Neural cell (in vitro differentiated cells): ENCODE results near the gene VEPH1. TPM values are rescaled to one million over a fixed set of nuclear protein-coding genes. Genes with fewer than 3 reads are reported as not detected.

Experiments used
- H2AFZ ChIP-seq: fragments of 200-600, 300-800 bp; sonication (generic), shearing (Covaris generic); 2 replicates; pipeline ENCODE4 v1.6.0; 2014; ENCODE audit warnings: low read depth, mild to moderate bottlenecking, antibody characterized with exemption, low read length, moderate library complexity
- H3F3A ChIP-seq: fragments of 200-600 bp; shearing (Covaris generic); 2 replicates; pipeline ENCODE4 v1.6.1; 2016; ENCODE audit warnings: mild to moderate bottlenecking, moderate library complexity, mixed read lengths, antibody characterized with exemption, low read length; ENCODE audit not compliant: insufficient read depth, poor library complexity, severe bottlenecking
- H3K27ac ChIP-seq: fragments of 200-600, 300-800 bp; sonication (generic), shearing (Covaris generic); 2 replicates; pipeline ENCODE4 v1.5.1; 2014; ENCODE audit warnings: mild to moderate bottlenecking, low read length, moderate library complexity
- H3K27me3 ChIP-seq: fragments of 300-800, 200-600 bp; sonication (generic), shearing (Covaris generic); 2 replicates; pipeline ENCODE4 v1.6.0; 2014; ENCODE audit warnings: mild to moderate bottlenecking, low read depth, low read length, moderate library complexity; ENCODE audit not compliant: insufficient read depth
- H3K36me3 ChIP-seq: fragments of 300-800, 200-600 bp; sonication (generic), shearing (Covaris generic); 2 replicates; pipeline ENCODE4 v1.5.1; 2014; ENCODE audit warnings: mild to moderate bottlenecking, antibody characterized with exemption, low read length, moderate library complexity; ENCODE audit not compliant: insufficient read depth
- H3K4me2 ChIP-seq: fragments of 300-800, 200-600 bp; sonication (generic), shearing (Covaris generic); 2 replicates; pipeline ENCODE4 v1.6.0; 2014; ENCODE audit warnings: mild to moderate bottlenecking, low read length
- H3K4me3 ChIP-seq: fragments of 300-800, 200-600 bp; sonication (generic), shearing (Covaris generic); 2 replicates; pipeline ENCODE4 v1.5.1; 2014; ENCODE audit warnings: mild to moderate bottlenecking, low read length, moderate library complexity
- H3K79me2 ChIP-seq: fragments of 200-600 bp; shearing (Covaris generic); replicated peaks from 2 replicates; pipeline ENCODE4 v1.6.0; 2014; ENCODE audit warnings: mild to moderate bottlenecking, low read length, moderate library complexity; ENCODE audit not compliant: insufficient read depth
- H3K9ac ChIP-seq: fragments of 300-800, 200-600 bp; sonication (generic), shearing (Covaris generic); 2 replicates; pipeline ENCODE4 v1.6.1; 2016; ENCODE audit warnings: mild to moderate bottlenecking, low read length, mixed read lengths
- H3K9me2 ChIP-seq: fragments of 200-600 bp; shearing (Covaris generic); 2 replicates; pipeline ENCODE4 v1.6.1; 2016; ENCODE audit warnings: mild to moderate bottlenecking, low read length, mixed read lengths; ENCODE audit not compliant: insufficient read depth
- H3K9me3 ChIP-seq: fragments of 200-600, 300-800 bp; sonication (generic), shearing (Covaris generic); 2 replicates; pipeline ENCODE4 v1.6.1; 2016; ENCODE audit warnings: mild to moderate bottlenecking, mixed run types, low read length, moderate library complexity, mixed read lengths
- H4K20me1 ChIP-seq: fragments of 200-600 bp; shearing (Covaris generic); 2 replicates; pipeline ENCODE4 v1.6.1; 2016; ENCODE audit warnings: mild to moderate bottlenecking, mixed run types; ENCODE audit not compliant: insufficient read depth
- CTCF ChIP-seq: fragments of 450-650 bp; IDR thresholded peaks from 2 replicates; pipeline ENCODE4 v1.5.1; 2014; ENCODE audit warnings: antibody characterized with exemption, mild to moderate bottlenecking, moderate library complexity; ENCODE audit not compliant: poor library complexity, severe bottlenecking
- EP300 ChIP-seq: fragments of 450-650 bp; conservative IDR thresholded peaks from 2 replicates; pipeline ENCODE4 v1.6.1; 2014; ENCODE audit warnings: antibody characterized with exemption, mild to moderate bottlenecking, moderate library complexity; ENCODE audit not compliant: poor library complexity, severe bottlenecking
- EZH2 ChIP-seq: fragments of 200-600, 300-800 bp; shearing (Covaris generic), sonication (generic); IDR thresholded peaks from 2 replicates; pipeline ENCODE4 v1.6.1; 2014; ENCODE audit warnings: antibody characterized with exemption, low read length, borderline replicate concordance, mild to moderate bottlenecking; ENCODE audit not compliant: insufficient read depth, poor library complexity, severe bottlenecking
- MXI1 ChIP-seq: fragments of 450-650 bp; conservative IDR thresholded peaks from 2 replicates; pipeline ENCODE4 v1.6.1; 2014; ENCODE audit warnings: antibody characterized with exemption, mild to moderate bottlenecking; ENCODE audit not compliant: poor library complexity, severe bottlenecking
- POLR2AphosphoS5 ChIP-seq: IDR thresholded peaks from 2 replicates; pipeline ENCODE4 v1.6.1; 2012
- RAD21 ChIP-seq: fragments of 450-650 bp; conservative IDR thresholded peaks from 2 replicates; pipeline ENCODE4 v1.6.1; 2014; ENCODE audit warnings: antibody characterized with exemption, mild to moderate bottlenecking, moderate library complexity
- REST ChIP-seq: IDR thresholded peaks from 2 replicates; pipeline ENCODE4 v1.6.1; 2012; ENCODE audit warnings: borderline replicate concordance
- SMC3 ChIP-seq: fragments of 450-650 bp; conservative IDR thresholded peaks from 2 replicates; pipeline ENCODE4 v1.6.1; 2014; ENCODE audit warnings: antibody characterized with exemption, mild to moderate bottlenecking, moderate library complexity; ENCODE audit not compliant: poor library complexity
- TAF1 ChIP-seq: IDR thresholded peaks from 2 replicates; pipeline ENCODE4 v1.6.1; 2012; ENCODE audit warnings: low read depth
- polyA plus RNA-seq: library from polyadenylated mRNA; depleted of rRNA; stranded (reverse); fragments of >200 nt; gene quantifications from 2 replicates; pipeline ENCODE4 v1.2.3, GENCODE V29; 2014

The VEPH1 gene
- polyA plus RNA-seq, 1 donor from 2014 or later = 0.89 TPM

GRCh38 chr3:157543501-157544035 is 40.4 kb upstream of the VEPH1 start:
- no peaks in the 10 kb centered on the region for H3K9me2 ChIP-seq
- no peak overlapping the region for H3K27ac ChIP-seq
- TF ChIP-seq TAF1 (no peak), MXI1 (no peak), SMC3 (no peak), CTCF (no peak), RAD21 (no peak), REST (no peak), EZH2 (no peak), POLR2AphosphoS5 (no peak), EP300 (no peak)
- H3K27me3 ChIP-seq = no peaks in the 10 kb centered on the region
- no peak overlapping the region for H3K4me2 ChIP-seq
- H4K20me1 ChIP-seq = no peaks in the 10 kb centered on the region
- H3K79me2 ChIP-seq = no peaks in the 10 kb centered on the region
- H3K9ac ChIP-seq = no peak overlapping the region
- no peak overlapping the region for H2AFZ ChIP-seq
- no peaks in the 10 kb centered on the region for H3F3A ChIP-seq
- no peaks in the 10 kb centered on the region for H3K9me3 ChIP-seq
- H3K4me3 ChIP-seq = no peak overlapping the region
- H3K36me3 ChIP-seq = no peaks in the 10 kb centered on the region

GRCh38 chr3:157542711-157543500 is 39.7 kb upstream of the VEPH1 start:
- H3K27me3 ChIP-seq = no peaks in the 10 kb centered on the region

More at GRCh38 chr3:157542711-157543500, 39.7 kb upstream of the VEPH1 start:
- H4K20me1 ChIP-seq = no peaks in the 10 kb centered on the region
- no peaks in the 10 kb centered on the region for H3K79me2 ChIP-seq
- H3K9ac ChIP-seq = no peak overlapping the region
- TF ChIP-seq REST (no peak), CTCF (no peak), SMC3 (no peak), MXI1 (no peak), EZH2 (no peak), EP300 (no peak), RAD21 (no peak), POLR2AphosphoS5 (no peak), TAF1 (no peak)
- no peaks in the 10 kb centered on the region for H3K9me3 ChIP-seq
- H3K9me2 ChIP-seq = no peaks in the 10 kb centered on the region
- H3K4me2 ChIP-seq = no peak overlapping the region
- H3K4me3 ChIP-seq = no peak overlapping the region
- no peak overlapping the region for H2AFZ ChIP-seq
- H3K36me3 ChIP-seq = no peaks in the 10 kb centered on the region
- no peaks in the 10 kb centered on the region for H3F3A ChIP-seq
- H3K27ac ChIP-seq = no peak overlapping the region
